GM19193 (cell line): Measurements from ENCODE around the gene CENPE.
A peak's percentile ranks its signal among the peaks of the same experiment; 100 is the strongest.

Experiments
- POLR2A ChIP-seq: IDR thresholded peaks from 4 replicates; pipeline ENCODE4 v1.6.1; 2011; ENCODE audit not compliant: insufficient read depth, insufficient read length; ENCODE audit errors: extremely low read depth

The CENPE gene

DNA sequence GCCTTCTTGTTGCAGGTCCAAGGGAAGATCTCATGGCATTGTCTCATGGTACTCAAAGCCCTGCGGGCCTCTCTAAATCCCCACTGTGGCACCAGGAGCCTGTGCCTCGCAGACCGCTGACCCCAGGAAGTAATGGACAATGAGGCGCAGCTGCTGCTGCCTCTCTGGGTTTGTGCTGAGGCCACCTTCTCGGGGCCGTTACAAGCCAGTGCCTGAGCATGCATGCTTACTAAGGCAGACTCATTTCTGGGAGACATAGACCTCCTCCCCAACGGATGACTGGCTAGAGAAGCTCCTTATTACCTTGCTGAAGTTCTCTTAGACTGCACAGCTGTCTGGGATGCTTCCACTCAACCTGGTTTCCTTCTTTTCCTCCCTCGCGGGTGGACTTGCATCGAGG lies 99.8 kb downstream of the CENPE start:
- no peak for TF ChIP-seq POLR2A

DNA sequence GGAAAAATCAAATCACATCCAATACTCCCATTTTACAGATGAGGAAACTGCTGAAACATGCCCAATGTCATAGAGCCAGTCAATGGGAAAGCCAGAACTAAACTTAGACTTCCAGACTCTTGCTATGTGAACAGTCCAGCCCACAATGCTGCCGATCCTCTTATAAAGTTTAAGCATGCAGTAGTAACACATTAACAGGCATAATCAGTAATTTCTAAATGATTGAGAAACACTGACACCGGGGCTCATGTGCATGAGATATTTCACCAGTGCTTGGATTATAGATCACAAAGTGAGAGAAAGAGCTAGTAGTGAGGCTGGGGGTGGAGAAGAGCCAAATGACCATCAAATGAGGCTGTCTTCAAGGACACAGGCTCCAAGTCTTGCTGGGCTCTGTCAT lies 101.0 kb downstream of the CENPE start:
- no peak for TF ChIP-seq POLR2A

DNA sequence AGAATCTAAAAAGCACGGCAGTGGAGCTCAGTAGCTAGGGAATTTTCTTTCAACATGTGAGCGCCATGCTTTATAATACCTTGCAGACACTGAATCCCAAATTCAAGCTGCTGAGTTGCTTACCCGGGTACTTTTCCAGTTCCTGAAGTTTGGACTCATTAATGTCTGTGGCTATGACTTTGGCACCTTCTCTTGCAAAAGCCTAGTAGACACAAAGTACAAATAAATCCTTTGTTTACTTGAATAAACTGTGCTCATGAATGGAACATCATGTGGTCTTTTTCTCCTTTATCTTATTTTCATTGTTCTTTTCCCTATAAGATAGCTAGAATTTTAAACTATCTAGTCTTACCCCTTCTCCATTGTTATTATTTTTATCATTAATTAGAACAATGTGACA lies 103.1 kb downstream of the CENPE start:
- TF ChIP-seq POLR2A = no peak

DNA sequence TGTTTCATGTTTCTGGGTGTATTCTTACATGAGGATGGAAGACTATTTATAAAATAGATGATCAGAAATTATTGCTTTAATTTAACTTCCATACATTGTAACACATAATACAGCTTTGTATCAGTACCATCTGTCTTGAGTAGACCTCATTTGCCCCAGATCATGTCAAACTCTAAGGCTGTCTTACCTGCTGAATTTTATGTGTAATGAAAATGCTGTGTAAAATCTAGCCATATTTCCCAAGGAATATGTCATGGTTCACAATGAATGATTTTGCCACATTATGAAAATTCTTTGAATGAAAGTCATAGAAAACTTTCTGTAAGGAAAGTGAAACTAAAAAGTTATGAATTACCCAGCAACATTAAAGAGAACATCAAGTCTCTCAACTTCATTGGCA lies 105.9 kb downstream of the CENPE start:
- no peak for TF ChIP-seq POLR2A

DNA sequence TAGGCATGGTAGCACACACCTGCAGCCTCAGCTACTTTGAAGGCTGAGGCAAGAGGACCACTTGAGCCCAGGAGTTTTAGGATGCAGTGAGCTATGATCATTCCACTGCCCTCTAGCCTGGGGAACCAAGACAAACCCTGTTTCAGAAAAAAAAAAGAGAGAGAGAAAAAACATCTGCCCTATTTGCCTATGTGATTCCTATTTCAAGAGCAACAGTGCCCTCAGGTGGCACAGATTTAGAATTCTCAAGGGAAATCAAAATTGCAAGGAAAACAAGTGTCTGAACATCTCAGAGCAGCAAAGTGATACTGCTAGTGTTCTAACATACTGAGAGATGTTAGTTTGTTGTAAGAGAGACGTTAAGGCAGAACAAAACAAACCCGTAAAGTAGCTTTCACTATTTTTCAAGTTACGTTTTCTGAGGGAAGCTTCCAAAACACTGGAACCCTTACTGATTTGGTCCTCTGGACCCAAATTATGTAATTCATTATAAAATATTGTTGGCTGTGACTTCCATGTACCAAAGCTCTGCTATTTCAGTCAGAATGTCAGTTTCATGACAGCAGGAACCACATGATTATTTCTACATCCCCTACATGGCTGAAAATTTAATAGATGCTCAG lies 106.4 kb downstream of the CENPE start:
- no peak for TF ChIP-seq POLR2A

DNA sequence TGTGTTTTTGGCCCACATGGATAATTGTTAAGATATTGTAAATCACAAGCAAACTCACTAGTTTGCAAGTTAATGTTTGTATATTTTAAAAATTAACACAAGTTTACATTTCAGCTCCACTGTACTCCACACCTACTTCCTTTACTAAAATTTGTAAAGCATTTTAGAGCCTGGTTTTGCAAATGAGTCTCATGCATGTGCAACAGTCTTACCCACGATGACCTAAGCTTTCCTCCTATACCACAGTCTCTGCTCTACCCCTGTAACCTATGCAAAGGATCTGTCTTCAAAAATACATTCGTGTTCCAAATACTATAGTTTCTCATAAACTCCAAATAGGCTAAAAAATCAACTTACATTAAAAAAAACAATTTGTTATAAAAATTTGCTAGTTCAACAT lies 108.7 kb downstream of the CENPE start:
- TF ChIP-seq POLR2A = no peak

DNA sequence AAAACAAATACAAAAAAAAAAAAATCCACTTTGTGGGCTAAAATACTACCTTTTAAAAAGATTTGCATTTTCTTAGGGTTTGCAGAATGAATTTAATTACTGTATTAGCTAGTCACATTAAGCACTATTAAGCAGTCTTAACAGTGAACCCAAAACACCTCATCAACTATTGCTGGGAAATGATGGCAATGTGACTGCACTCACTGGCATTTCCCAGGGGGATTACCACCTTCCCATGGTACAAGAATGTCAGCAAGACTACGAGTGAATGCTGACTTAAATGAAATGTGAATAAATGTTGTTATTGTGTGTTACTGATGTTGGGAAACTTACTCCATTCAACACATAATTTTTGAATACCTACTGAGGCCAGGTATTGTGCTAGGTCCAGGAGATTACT lies 111.6 kb downstream of the CENPE start:
- TF ChIP-seq POLR2A = no peak

DNA sequence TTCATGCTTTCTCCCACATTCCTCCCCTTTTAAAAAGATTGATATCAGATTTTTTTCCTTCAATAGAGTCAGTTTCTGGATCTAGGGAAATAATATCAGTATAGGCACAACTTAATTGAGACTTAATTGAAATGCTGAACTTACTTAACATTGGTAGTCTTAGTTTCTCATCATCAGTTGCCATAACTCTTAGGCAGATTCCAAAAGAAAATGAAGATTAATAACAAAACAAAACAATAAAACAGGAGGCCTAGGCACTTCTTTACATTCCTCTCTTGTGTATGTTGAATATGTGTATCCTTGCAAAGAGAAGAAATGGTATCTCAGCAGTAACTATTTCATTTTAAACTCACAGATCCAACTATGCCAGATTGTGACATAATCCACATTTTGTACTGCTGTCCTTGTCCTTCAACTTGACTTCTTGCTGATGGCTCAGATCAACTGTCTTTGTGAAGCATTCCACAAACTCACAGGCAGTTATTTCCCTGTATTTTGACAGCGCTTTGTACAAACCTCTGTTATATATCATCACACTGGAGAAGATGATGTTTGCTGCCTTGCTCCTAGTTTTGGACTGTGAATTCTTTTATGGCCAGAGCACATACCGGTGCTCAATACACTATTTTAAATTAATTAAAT lies 112.5 kb downstream of the CENPE start:
- TF ChIP-seq POLR2A = no peak

DNA sequence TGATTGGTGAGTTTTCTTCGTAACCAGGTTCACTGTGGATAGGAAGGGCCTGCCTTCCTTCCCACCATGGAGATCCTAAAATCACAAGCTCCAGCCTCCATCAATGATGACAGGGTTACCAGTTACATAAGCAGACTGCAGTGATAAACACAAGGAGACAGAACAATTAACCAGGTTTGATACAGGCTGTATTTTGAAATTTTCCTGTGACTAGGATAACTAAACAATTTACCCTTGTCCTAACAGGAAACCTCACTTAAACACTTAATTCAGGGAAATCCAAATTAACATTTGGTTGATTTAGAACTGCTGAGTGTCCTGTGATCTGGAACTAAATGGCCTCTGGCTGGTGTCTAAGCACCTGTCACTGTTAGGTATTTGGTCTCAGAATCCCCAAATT lies 118.5 kb downstream of the CENPE start:
- no peak for TF ChIP-seq POLR2A

DNA sequence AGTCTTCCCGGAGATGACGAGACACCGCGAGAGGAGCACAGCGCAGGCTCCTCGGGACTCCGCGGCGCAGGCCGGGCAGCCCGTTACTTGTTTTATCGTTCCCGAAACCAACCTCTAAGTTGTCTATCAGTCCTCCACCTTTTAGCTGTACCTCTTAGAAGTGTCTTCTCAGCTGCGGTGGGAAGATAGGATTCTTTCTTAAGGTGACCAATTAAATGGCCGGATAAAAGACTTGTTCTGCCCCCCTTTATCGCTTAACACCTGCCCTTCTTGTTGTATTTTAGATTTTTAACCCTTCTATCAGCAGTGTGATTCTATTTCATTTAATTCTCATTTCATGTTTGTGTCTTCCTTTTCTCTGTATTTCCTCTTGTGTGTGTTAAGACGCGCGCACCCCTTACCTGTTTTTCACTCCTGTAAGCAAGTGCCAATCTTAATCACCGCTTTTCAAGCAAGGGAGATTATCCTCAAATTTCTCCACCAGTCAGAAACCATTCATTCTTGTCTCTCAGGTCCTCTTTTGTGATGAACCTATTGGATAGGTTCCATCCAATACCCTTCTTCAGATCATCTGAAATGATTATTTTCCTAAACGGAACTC lies 121.3 kb downstream of the CENPE start, which contains the start of gene SLC9B2:
SLC9B2 (minus strand) TSS at position 15 of the 601 bp plus-strand sequence. CDS start 9,211 bp downstream, outside the sequence.
- TF ChIP-seq POLR2A = peak; percentile 58

DNA sequence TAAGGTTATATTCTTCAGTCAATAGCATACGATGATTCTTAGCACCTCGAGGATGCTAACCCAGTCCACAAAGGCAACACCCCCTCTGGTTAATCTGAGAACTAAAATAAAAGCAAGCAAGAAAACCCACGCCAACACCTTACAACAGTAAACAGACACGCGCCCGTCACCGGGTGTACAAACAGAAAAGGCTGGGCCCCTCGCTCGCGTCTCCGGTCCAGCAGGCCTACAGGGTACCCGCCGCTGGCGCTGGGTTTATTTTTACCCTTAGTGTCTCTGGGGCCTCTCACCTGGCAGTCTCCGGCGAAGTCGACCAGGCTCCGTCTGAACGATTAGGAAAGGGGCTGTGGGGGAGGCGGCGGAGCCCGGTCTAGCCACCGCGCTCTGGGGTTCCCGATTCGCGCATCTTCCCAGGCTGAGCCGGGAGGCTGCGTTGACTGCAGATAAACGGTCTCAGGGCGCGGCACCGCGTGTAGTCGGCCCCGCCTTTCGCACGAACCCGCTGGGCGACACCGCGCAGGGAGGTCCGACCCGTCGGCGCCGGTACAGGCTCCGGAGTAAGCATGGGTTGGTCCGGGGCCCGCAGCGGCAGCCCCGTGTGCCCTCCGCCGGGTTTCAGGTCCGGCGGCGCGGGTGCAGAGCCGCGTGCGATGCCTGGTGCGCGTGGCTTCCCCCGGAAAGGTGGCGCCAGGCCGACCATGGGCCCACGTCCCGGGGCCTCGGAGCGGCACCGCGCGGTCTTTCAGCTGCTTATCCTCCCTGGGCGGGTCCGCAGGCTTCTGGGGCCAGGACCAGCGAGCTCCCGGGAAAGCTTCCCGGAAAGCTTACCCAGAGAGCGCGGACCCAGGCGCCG lies 122.0 kb downstream of the CENPE start:
- TF ChIP-seq POLR2A = no peak

DNA sequence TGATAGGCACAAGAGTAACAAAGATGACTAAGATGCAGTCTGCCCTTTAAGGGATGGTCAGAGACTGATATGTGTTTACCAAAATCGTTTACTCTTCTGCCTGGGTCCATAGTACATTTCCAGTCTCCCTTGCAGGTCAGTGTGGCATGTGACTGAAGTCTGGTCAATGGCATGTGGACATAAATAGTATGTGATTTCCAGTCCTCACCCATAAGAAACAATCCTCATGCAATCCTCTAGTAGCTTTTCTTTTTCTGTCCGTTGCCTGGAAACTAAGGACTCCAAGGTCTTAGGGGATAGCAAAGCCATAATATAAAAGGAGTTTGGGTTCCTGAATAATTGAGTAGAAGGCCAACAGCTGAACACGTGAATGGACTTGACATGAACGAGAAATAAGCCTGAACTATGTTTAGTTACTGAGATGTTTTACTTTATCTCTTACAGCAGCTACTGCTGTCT lies 122.7 kb downstream of the CENPE start:
- TF ChIP-seq POLR2A = no peak

DNA sequence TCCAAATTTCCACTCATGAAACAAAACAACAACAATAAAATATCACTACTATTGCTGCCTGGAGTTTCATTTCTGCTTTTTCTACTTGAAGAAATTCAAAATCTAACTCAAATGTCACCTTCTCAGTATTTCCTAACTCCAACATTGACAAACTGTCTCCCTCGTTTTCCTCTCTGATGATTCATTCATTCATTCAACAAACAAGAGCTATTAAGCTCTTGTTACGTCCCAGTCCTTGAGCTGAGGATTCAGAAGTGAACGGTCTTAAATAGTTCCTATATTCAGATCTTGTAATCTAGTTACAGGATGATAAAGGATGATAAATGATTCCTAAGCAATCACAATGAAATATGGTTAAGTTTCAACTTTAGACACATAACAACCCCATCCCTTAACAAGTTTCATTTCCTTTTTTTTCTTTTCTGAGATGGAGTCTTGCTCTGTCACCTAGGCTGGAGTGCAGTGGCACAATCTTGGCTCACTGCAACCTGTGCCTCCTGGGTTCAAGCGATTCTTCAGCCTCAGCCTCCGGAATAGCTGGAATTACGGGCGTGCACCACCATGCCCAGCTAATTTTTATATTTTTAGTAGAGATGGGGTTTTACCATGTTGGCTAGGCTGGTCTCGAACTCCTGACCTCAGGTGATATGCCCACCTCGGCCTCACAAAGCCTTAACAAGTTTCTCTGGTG lies 123.3 kb downstream of the CENPE start:
- peak; percentile 22 for TF ChIP-seq POLR2A

DNA sequence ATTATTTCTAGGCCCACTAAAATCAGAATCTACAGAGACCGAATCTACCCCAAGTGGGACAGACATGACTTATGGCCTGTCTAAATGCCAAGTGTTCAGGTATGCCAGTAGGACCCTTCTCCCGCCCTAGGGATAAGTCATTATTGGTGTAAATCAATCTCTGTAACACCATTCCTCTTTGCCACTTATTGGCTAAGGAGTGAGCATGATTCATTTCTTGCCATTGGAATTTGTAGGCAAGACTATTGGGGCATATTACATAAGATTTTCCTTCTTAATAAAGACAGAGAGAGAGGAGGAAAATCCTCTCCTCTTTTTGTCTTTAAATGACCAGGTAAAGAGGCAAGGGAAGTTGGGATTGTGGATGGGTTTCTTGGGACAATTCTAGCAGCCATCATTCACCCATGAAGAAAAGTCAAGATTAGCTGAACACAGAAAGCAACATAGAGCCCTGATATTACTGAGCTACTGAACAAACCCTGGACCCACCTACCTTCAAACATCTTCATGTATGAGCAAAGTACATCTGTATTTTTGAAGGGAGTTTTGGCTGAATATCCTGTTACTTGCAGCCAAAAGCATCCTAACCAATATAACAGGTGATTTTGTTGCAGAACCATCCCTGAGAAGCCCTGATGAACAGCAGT lies 124.2 kb downstream of the CENPE start:
- no peak for TF ChIP-seq POLR2A

DNA sequence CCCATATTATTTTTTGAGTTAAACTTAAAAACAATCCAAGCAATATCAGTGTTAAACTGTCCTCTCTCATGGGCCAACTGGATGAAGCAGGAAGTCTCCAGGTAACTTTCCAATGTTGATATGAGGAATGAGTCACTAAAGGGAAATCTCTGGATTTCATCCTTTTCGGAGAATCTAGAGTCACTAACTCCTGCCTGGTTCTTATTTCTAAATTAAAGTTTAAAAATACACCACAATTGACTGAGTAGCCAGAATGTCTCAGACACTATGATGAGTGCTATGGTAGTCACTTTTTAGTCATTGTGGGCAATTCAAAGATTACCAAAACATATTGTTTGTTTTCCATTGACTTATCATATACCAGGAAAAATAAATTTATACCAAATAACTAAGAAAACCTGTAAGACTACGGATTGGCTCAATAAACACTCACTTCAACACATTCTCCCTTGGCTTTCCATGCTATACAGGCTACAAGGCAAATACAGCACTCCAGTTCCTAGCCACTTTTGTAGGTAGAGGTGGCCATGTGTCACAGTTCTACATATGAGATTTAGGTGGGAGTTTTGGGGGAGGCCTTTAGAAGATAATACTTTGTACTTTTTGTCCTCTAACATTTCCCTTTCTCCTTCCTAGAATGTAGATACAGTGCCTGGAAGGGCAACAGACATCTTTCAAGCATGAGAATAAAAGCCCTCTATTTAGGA lies 130.1 kb downstream of the CENPE start:
- TF ChIP-seq POLR2A = no peak
